ENCODE results near the gene PRELID1. TPM values are rescaled to one million over a fixed set of nuclear protein-coding genes. Genes with fewer than 3 reads are reported as not detected.

The PRELID1 gene
- total RNA-seq, 1 experiment from 2014 or later: 194 TPM

DNA sequence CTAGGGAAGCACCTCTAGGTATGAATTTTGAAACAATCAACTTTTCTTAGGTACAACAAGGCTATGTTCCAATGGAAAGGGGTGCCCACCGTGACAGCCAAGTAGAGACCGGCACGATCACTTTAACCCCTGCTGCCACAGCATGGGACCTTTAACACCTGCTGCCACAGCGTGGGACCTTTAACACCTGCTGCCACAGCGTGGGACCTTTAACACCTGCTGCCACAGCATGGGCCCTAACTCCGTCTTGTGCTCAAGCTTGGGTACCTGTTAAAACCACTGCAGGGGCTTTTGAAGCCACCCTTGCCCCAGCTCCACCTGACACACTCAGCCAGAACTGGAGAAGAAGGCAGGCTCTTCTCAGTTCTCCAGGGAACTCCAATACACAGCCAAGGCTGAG lies 26.3 kb downstream of the PRELID1 start:
- H3K27me3 ChIP-seq (replicated peaks; ENCODE audit: insufficient read depth, low read depth, low read length, poor library complexity): no peaks in the 10 kb centered on the region
- H3K36me3 ChIP-seq (ENCODE audit: insufficient read depth, low read length, poor library complexity, severe bottlenecking): peaks cover 18% of the 10 kb centered on the region
- intact Hi-C loops (cut with micrococcal nuclease; ENCODE audit: unreplicated experiment): no loop called here
- no peaks in the 10 kb centered on the region for H3K9me3 ChIP-seq (ENCODE audit: low read depth, low read length, poor library complexity, severe bottlenecking)
- POLR2A ChIA-PET (ENCODE audit: low non-redundant PET): no interaction called here
- no peaks in the 10 kb centered on the region for H3K4me1 ChIP-seq (ENCODE audit: insufficient read depth, low read length, poor library complexity, severe bottlenecking)
- BruUV-seq (replicated peaks): no TSS peak
- no peak for DNase-seq (ENCODE audit: low spot score)
- H3K27ac ChIP-seq (ENCODE audit: low read depth, low read length, poor library complexity, severe bottlenecking): no peak overlapping the region
- no peak for TF ChIP-seq CTCF (conservative IDR thresholded peaks at IDR 0.05; ENCODE audit: low read depth, low read length)
- no peak for TF ChIP-seq EZH2 (IDR thresholded peaks at IDR 0.05; ENCODE audit: borderline replicate concordance, low read depth, low read length, poor library complexity, severe bottlenecking)
- no peak overlapping the region for H3K4me3 ChIP-seq (ENCODE audit: low read depth, low read length, poor library complexity, severe bottlenecking)
- CTCF ChIA-PET: no interaction called here

GRCh38 chr5:177330991-177331842 lies 27.6 kb downstream of the PRELID1 start:
- Histone ChIP-seq H3K27ac (ENCODE audit: low read depth, low read length, poor library complexity, severe bottlenecking) (no peak overlapping the region), H3K4me1 (ENCODE audit: insufficient read depth, low read length, poor library complexity, severe bottlenecking) (no peaks in the 10 kb centered on the region), H3K27me3 (replicated peaks; ENCODE audit: insufficient read depth, low read depth, low read length, poor library complexity) (no peaks in the 10 kb centered on the region), H3K9me3 (ENCODE audit: low read depth, low read length, poor library complexity, severe bottlenecking) (no peaks in the 10 kb centered on the region), H3K4me3 (ENCODE audit: low read depth, low read length, poor library complexity, severe bottlenecking) (no peak overlapping the region), H3K36me3 (ENCODE audit: insufficient read depth, low read length, poor library complexity, severe bottlenecking) (peaks cover 18% of the 10 kb centered on the region)
- TF ChIP-seq EZH2 (IDR thresholded peaks at IDR 0.05; ENCODE audit: borderline replicate concordance, low read depth, low read length, poor library complexity, severe bottlenecking) (no peak), CTCF (conservative IDR thresholded peaks at IDR 0.05; ENCODE audit: low read depth, low read length) (no peak)
- CTCF ChIA-PET: no interaction called here
- POLR2A ChIA-PET (ENCODE audit: low non-redundant PET): no interaction called here
- BruUV-seq (replicated peaks): no TSS peak
- intact Hi-C loops (cut with micrococcal nuclease; ENCODE audit: unreplicated experiment): no loop called here
- no peak for DNase-seq (ENCODE audit: low spot score)

DNA sequence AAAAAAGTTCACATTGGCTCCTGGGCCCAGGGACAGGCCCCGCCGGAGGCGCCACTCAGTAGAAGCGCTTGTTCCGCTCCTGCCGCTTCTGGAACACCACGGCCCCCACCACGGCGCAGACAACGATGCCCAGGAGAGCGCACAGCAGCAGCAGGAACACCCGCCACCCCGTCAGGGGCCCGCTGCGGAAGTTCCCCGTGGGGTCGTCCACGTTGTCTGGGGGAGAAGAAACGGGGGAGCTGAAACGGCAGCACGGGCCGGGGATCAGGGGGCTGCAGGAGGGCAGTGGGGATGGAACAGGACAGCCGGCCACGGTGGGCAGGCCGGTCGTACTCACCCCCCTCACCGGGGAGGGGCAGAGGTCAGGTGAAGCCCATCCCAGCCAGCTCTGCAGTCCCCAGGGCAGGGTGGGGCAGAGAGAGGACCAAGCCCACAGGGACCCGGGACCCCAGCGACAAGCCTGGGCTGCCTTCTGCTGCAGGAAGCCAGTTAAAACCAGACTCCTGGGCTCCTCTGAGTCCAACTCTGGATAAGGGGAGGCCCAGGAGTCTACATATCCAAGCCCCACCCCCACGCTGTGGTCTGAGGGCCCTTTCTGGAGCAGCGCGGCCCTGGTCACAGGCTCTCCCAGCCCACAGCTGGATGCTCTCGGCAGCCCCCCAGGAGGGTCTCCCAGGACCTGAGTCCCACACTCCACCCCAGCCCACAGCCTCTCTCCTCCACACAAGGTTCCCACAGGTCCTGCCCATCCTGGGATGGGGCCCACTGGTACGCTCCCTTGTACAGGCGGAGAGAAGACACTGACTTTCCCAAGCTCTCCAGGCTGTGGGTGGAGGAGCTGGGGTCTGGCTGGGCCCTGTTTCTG lies 28.7 kb downstream of the PRELID1 start:
- no peaks in the 10 kb centered on the region for H3K27me3 ChIP-seq (replicated peaks; ENCODE audit: insufficient read depth, low read depth, low read length, poor library complexity)
- CTCF ChIA-PET: no interaction called here
- intact Hi-C loops (cut with micrococcal nuclease; ENCODE audit: unreplicated experiment): no loop called here
- POLR2A ChIA-PET (ENCODE audit: low non-redundant PET): no interaction called here
- no peak for DNase-seq (ENCODE audit: low spot score)
- H3K4me1 ChIP-seq (ENCODE audit: insufficient read depth, low read length, poor library complexity, severe bottlenecking): no peaks in the 10 kb centered on the region
- no peak overlapping the region for H3K4me3 ChIP-seq (ENCODE audit: low read depth, low read length, poor library complexity, severe bottlenecking)
- TF ChIP-seq CTCF (conservative IDR thresholded peaks at IDR 0.05; ENCODE audit: low read depth, low read length): no peak
- TF ChIP-seq EZH2 (IDR thresholded peaks at IDR 0.05; ENCODE audit: borderline replicate concordance, low read depth, low read length, poor library complexity, severe bottlenecking): no peak
- H3K9me3 ChIP-seq (ENCODE audit: low read depth, low read length, poor library complexity, severe bottlenecking): no peaks in the 10 kb centered on the region
- H3K36me3 ChIP-seq (ENCODE audit: insufficient read depth, low read length, poor library complexity, severe bottlenecking): peaks cover 21% of the 10 kb centered on the region
- no peak overlapping the region for H3K27ac ChIP-seq (ENCODE audit: low read depth, low read length, poor library complexity, severe bottlenecking)
- no TSS peak for BruUV-seq (replicated peaks)
